ENCODE measurements around the gene FBXO38.
A peak's percentile ranks its signal among the peaks of the same experiment; 100 is the strongest.

The FBXO38 gene, protein sequence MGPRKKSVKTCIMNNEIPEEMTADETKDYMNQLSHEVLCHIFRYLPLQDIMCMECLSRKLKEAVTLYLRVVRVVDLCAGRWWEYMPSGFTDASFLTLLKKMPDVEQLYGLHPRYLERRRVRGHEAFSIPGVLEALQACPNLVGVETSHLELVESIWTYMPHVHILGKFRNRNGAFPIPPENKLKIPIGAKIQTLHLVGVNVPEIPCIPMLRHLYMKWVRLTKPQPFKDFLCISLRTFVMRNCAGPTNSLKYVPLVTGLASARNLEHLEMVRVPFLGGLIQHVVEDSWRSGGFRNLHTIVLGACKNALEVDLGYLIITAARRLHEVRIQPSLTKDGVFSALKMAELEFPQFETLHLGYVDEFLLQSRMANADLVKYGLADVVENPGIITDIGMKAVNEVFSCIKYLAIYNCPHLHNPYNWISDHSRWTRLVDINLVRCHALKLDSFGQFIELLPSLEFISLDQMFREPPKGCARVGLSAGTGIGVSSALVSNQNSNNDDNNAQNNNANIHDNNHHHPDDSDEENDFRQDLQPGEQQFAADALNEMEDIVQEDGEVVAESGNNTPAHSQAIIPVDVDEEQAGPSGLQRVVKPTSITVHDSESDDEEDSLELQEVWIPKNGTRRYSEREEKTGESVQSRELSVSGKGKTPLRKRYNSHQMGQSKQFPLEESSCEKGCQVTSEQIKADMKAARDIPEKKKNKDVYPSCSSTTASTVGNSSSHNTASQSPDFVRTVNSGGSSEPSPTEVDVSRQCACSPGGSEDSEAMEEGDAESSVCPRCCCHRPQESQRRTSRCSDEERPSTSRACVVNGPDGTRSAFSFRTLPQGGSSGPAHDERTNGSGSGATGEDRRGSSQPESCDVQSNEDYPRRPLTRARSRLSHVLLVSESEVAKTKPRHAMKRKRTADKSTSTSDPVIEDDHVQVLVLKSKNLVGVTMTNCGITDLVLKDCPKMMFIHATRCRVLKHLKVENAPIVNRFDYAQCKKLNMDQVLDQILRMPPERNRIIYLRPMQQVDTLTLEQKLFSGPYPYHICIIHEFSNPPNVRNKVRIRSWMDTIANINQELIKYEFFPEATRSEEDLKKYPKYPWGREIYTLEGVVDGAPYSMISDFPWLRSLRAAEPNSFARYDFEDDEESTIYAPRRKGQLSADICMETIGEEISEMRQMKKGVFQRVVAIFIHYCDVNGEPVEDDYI

GRCh38 chr5:148383564-148384379 lies at the start of gene FBXO38:
Gene FBXO38, plus strand, starts transcription at chr5:148383958. Its CDS starts 10,819 bp downstream, at chr5:148394777.
- DNase-seq, result peak; percentile 55 to 97 (median 92)

GRCh38 chr5:148335259-148335658 lies 48.5 kb upstream of the FBXO38 start, which contains the start of gene SPINK9:
Gene SPINK9, plus strand, starts transcription at chr5:148335559. Its CDS starts 55 bp downstream, at chr5:148335614.
- DNase-seq, result no peak

DNA sequence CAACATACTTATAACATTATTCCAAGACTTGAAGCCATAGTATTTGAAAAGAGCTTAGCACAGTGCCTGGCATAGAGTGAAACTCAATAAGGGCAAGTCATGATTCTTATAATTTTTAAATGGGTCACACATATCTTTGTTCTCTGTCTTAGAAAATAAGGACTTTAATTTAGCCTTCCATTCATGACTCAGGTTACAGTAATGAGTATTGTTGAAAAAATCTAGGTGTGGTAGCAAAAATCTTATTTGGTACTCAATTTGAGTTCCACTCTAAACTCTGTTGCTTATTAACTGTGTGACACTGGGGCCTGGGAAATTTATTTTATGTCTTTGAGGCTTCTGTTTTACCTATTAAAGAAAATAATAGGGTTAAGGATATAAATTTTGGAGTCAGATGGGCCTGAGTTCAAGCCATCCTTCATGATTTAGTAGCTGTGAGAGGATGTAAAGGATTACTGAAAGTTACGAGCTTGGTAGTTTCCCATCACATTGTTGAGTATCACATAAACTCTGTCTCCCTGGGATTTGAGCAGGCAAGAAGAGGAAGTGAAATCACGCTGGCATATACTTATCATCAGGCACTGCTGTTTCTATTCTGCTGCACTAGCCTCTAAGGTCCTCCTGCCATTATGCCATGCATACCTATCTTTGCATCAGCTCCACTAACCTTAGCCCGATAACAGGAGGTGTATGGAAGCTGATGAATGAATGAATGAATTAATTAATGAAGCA lies 46.9 kb upstream of the FBXO38 start:
- DNase-seq, result no peak

- no peak for DNase-seq
Measured at GRCh38 chr5:148342371-148343045, 41.2 kb upstream of the FBXO38 start.

DNA sequence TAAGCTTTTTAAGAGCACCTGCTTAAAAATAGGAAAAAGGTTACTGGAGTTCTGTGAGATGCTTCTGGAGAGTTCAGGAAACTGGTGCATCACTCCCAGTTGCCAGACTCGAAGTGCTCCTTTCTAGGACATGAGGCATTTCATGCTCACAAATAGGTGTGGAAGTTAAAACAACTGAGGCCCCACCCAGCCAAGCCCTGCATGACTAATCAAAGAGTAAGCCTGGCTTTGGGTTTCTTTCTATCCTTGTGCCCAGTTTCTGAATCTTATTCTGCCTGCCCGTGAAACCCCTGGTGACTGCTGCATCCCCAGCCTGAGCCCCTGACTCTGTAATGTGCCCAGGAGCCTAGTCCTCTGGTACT lies 40.7 kb upstream of the FBXO38 start:
- no peak for DNase-seq

GRCh38 chr5:148343603-148344487 lies 39.9 kb upstream of the FBXO38 start:
- DNase-seq, result no peak

DNA sequence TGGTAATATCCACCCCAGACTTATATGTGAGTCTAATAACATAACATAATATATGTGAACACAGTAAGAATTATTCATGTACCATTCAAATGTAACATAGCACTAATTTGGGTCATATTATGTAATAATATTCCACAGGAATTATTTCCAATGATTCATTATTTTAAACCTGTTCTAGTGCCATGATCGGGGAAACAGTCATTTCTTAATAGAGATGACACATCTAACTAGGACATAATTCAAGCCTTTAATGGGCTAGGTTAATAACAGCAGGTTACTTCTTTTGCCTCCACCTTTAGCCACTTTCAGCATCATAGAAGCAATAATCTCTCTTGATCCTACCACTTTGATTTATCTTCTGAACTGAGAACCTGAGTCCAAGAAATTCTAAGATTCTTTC lies 36.1 kb upstream of the FBXO38 start:
- no peak for DNase-seq

DNA sequence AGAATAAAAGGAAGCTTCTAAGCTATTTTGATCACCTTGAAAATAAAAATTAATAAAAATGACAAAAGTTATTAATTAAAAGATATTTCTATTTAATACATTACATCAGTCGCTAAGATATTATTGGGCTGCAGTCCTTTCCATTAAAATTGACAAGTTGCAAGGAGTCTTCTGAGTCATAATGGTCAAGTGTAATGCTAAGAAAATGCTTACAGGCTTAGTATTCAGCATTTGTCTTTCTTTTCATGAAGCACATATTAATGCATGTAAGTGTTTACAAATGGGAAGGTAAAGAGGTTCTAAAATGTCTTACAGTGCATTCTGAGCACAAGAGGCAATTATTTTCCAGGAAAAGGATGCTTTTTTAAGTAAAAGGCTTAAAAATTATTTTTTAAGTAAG lies 31.1 kb upstream of the FBXO38 start:
- no peak for DNase-seq

GRCh38 chr5:148353634-148354033 lies 30.1 kb upstream of the FBXO38 start:
- no peak for DNase-seq

DNA sequence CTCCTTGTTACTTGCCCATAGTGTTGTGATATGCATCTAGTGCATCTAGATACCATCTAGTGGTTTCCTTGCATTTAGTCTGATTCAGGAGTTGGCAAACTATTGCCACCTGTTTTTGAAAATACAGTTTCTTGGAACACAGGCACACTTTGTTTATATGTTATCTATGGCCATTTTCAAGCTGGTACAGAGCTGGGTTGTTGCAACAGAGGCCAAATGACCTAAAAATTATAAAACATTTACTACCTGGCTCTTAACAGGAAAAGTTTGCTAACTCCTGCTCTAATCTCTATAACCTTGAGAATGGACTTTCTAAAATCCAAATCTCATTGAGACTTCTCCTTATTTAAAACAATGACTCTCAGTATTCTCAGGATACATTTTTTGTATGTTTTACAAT lies 19.4 kb upstream of the FBXO38 start:
- no peak for DNase-seq

GRCh38 chr5:148368299-148368698 lies 15.5 kb upstream of the FBXO38 start:
- DNase-seq, result no peak

GRCh38 chr5:148372166-148372725 lies 11.5 kb upstream of the FBXO38 start:
- DNase-seq, result no peak

DNA sequence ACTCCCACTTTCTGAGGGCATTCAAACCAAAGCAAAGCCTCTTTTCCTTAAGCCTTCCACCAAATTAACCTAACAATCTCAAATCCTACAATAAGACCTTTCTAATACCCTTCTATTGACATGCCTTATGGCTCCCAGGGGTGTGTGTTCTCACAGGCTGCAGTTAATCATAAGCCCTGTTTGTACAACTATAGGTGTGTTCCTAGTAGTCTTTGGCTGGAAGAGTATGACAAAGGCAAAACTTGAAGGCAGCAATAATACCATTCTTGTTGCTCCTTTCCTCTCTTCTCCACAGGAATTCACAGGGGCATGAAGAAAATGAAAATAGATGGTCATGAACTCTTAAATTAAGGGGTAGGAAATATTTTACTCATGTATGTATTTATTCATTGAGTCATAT lies 10.9 kb upstream of the FBXO38 start:
- DNase-seq, result no peak

DNA sequence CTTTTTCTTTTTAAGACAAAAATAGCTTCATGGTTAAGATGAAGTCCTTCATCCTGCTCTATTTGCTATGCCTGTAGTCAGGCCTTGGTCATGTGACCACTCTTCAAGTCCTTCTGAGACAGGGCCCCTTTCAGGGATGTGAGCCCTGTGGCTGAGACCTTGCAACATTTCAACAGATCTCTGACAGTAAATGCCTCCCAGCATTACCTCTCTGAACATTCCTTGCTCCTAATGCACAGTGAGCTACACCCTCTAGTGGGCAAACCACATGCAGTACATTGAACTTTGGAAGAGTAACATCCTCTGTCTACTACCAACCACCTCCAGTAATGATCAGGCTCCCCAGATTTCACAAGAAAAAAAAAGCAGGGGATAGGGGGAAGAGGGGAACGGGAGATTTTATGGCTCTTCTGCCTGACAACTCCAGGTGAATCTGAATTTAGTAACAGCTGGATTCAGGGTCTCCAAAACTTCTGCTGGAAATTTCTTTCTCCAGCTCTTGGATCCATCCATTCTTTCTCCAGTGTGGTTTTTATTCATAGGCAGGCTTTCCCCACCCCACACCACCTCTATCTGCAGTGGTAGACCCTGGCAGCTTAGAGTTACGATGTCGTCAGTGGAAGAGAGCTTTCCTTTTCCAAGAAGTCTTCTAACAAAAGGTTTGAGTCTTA lies 8.9 kb upstream of the FBXO38 start:
- DNase-seq, result peak in 16 of 51 donors; percentile 0 to 43 (median 12)

- DNase-seq, result no peak
Measured at GRCh38 chr5:148376198-148376597, 7.6 kb upstream of the FBXO38 start.

- no peak for DNase-seq
Measured at GRCh38 chr5:148378670-148379069, 5.1 kb upstream of the FBXO38 start.

- no peak for DNase-seq
Measured at GRCh38 chr5:148379340-148379739, 4.4 kb upstream of the FBXO38 start.

DNA sequence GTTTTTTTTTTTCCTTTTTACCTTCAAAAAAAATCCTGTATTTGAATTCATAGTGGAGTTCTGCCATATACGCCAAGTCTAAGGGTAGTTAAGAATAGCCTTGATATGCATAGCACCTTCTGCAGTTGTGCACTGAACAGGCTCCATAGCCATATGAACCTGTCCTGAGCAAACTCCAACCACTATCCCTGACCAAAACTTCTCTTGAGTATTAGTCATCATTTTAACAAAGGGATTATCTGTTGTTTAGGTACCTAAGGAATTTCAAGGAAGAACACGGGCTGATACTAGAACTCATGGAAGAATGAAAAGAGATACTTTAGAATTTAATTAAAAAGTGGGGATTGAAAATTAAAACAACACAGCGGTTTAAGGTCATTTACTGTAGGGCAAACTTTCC lies 1.9 kb upstream of the FBXO38 start:
- DNase-seq, result no peak

All from hypothalamus (tissue), 51 donors.